Ishikawa (cell line): ENCODE measurements around the gene RUFY3.
A peak's percentile ranks its signal among the peaks of the same experiment; 100 is the strongest.

Experiments used
- CEBPB ChIP-seq: IDR thresholded peaks from 2 replicates; pipeline ENCODE4 v1.6.1; 2012
- CREB1 ChIP-seq: IDR thresholded peaks from 2 replicates; pipeline ENCODE4 v1.6.1; 2012; ENCODE audit warnings: low read depth
- EGR1 ChIP-seq: IDR thresholded peaks from 2 replicates; pipeline ENCODE4 v1.6.1; 2012
- EP300 ChIP-seq: IDR thresholded peaks from 2 replicates; pipeline ENCODE4 v1.6.1; 2012; ENCODE audit warnings: borderline replicate concordance
- FOXM1 ChIP-seq: IDR thresholded peaks from 2 replicates; pipeline ENCODE4 v1.6.1; 2012; ENCODE audit warnings: low read depth, borderline replicate concordance
- NFIC ChIP-seq: IDR thresholded peaks from 2 replicates; pipeline ENCODE4 v1.6.1; 2012
- RAD21 ChIP-seq: IDR thresholded peaks from 2 replicates; pipeline ENCODE4 v1.6.1; 2012; ENCODE audit warnings: low read depth
- TAF1 ChIP-seq: IDR thresholded peaks from 2 replicates; pipeline ENCODE4 v1.6.1; 2012; ENCODE audit warnings: low read depth, mild to moderate bottlenecking
- TCF12 ChIP-seq: IDR thresholded peaks from 2 replicates; pipeline ENCODE4 v1.6.1; 2012; ENCODE audit warnings: low read depth
- TEAD4 ChIP-seq: IDR thresholded peaks from 2 replicates; pipeline ENCODE4 v1.6.1; 2012
- YY1 ChIP-seq: IDR thresholded peaks from 2 replicates; pipeline ENCODE4 v1.6.1; 2012; ENCODE audit warnings: low read depth
- ZBTB7A ChIP-seq: IDR thresholded peaks from 2 replicates; pipeline ENCODE4 v1.6.1; 2012; ENCODE audit warnings: low read depth
- TF ChIP-seq, protein P1 (sequence below): IDR thresholded peaks from 2 replicates; pipeline ENCODE4 v1.6.1; 2012; ENCODE audit warnings: low read depth, mild to moderate bottlenecking
- TF ChIP-seq, protein P2 (sequence below): IDR thresholded peaks from 2 replicates; pipeline ENCODE4 v1.6.1; 2012
- TF ChIP-seq, protein P3 (sequence below): IDR thresholded peaks from 2 replicates; pipeline ENCODE4 v1.6.1; 2012

The RUFY3 gene

GRCh38 chr4:70830054-70830453 lies 108.3 kb downstream of the RUFY3 start:
- TF ChIP-seq NFIC (no peak), TAF1 (no peak)
- TF ChIP-seq, protein P1, sequence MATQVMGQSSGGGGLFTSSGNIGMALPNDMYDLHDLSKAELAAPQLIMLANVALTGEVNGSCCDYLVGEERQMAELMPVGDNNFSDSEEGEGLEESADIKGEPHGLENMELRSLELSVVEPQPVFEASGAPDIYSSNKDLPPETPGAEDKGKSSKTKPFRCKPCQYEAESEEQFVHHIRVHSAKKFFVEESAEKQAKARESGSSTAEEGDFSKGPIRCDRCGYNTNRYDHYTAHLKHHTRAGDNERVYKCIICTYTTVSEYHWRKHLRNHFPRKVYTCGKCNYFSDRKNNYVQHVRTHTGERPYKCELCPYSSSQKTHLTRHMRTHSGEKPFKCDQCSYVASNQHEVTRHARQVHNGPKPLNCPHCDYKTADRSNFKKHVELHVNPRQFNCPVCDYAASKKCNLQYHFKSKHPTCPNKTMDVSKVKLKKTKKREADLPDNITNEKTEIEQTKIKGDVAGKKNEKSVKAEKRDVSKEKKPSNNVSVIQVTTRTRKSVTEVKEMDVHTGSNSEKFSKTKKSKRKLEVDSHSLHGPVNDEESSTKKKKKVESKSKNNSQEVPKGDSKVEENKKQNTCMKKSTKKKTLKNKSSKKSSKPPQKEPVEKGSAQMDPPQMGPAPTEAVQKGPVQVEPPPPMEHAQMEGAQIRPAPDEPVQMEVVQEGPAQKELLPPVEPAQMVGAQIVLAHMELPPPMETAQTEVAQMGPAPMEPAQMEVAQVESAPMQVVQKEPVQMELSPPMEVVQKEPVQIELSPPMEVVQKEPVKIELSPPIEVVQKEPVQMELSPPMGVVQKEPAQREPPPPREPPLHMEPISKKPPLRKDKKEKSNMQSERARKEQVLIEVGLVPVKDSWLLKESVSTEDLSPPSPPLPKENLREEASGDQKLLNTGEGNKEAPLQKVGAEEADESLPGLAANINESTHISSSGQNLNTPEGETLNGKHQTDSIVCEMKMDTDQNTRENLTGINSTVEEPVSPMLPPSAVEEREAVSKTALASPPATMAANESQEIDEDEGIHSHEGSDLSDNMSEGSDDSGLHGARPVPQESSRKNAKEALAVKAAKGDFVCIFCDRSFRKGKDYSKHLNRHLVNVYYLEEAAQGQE = no peak

- no peak for TF ChIP-seq RAD21
- TF ChIP-seq FOXM1 = no peak
- TF ChIP-seq, protein P2, sequence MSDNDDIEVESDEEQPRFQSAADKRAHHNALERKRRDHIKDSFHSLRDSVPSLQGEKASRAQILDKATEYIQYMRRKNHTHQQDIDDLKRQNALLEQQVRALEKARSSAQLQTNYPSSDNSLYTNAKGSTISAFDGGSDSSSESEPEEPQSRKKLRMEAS = no peak
- TF ChIP-seq TAF1 = no peak
- TF ChIP-seq CREB1 = no peak
- no peak for TF ChIP-seq TCF12
- no peak for TF ChIP-seq ZBTB7A
- TF ChIP-seq, protein P1 = no peak
Measured at GRCh38 chr4:70831293-70831692, 109.5 kb downstream of the RUFY3 start.

- no peak for TF ChIP-seq RAD21
- TF ChIP-seq CEBPB = no peak
Measured at GRCh38 chr4:70833675-70834074, 111.9 kb downstream of the RUFY3 start.

DNA sequence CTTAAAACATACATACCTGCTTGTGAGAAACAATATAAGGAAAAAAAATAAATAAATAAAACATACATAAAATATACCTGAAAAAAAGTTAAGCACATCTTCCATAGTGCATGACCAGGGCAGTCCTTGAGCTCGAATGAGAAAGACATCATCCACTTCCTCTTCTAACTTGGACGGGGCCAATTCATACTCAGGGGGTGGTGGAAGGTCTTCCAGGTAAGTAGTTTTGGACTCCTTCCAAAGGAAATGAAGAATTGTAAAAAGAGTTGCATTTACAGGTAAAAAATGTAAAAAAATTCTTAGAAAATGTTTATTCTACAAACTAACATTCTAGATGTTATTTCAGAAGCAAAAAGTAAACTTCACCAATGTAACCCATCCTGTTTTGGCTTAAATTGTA lies 114.3 kb downstream of the RUFY3 start:
- TF ChIP-seq, protein P3, sequence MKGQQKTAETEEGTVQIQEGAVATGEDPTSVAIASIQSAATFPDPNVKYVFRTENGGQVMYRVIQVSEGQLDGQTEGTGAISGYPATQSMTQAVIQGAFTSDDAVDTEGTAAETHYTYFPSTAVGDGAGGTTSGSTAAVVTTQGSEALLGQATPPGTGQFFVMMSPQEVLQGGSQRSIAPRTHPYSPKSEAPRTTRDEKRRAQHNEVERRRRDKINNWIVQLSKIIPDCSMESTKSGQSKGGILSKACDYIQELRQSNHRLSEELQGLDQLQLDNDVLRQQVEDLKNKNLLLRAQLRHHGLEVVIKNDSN = no peak
- TF ChIP-seq ZBTB7A (no peak), CREB1 (no peak), EGR1 (no peak)

DNA sequence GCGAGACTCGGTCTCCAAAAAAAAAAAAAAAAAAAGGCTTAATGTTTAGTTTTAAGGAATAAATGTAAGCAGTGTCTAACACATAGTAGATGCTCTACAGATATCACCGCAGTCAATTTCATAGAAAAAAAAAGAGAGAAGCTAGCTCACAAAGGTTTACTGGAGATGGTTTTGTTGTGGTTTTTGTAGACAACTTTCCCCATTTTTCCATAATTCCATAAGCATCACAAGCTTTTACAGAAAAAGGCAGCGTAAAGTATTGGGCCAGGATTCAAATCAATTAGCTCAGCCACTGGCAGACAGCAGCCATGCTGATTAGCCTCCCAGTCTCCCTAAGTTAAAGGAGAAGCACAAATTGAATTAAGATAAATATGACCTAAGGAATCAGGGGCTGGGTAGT lies 116.4 kb downstream of the RUFY3 start:
- TF ChIP-seq, protein P2 = no peak
- no peak for TF ChIP-seq CREB1
- TF ChIP-seq TAF1 = no peak

GRCh38 chr4:70838666-70839588 lies 117.2 kb downstream of the RUFY3 start:
- TF ChIP-seq CREB1 (no peak), TCF12 (0 out of 2 replicates have a peak, but pooled peaks have one; percentile 11), TEAD4 (no peak), EP300 (no peak), ZBTB7A (0 out of 2 replicates have a peak, but pooled peaks have one; percentile 53), RAD21 (no peak), TAF1 (no peak), YY1 (no peak), EGR1 (peak; percentile 48), FOXM1 (no peak), CEBPB (no peak), NFIC (no peak)
- TF ChIP-seq, protein P2 = no peak
- TF ChIP-seq, protein P1 = 0 out of 2 replicates have a peak, but pooled peaks have one; percentile 13
- TF ChIP-seq, protein P3 = no peak
